ENCODE results near the gene ZNRF4.
"Not testable (repeated sequence)": the region's sequence is repeated elsewhere in the genome, so short reads cannot be mapped to it uniquely, and the experiment has no call there.

DNA sequence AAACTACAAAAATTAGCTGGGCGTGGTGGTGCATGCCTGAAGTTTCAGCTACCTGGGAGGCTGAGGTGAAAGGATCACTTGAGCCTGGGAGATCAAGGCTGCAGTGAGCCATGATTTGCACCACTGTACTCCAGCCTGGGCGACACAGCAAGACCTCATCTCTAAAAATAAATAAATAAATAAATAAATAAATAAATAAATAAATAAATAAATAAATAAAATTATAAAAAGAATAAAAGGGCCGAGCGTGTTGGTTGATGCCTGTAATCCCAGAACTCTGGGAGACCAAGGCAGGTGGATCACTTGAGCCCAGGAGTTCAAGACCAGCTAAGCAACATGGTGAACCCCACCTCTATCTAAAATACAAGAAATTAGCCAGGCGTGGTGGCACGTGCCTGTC is 49.0 kb upstream of the ZNRF4 start:
- TF ChIP-seq, protein P1, sequence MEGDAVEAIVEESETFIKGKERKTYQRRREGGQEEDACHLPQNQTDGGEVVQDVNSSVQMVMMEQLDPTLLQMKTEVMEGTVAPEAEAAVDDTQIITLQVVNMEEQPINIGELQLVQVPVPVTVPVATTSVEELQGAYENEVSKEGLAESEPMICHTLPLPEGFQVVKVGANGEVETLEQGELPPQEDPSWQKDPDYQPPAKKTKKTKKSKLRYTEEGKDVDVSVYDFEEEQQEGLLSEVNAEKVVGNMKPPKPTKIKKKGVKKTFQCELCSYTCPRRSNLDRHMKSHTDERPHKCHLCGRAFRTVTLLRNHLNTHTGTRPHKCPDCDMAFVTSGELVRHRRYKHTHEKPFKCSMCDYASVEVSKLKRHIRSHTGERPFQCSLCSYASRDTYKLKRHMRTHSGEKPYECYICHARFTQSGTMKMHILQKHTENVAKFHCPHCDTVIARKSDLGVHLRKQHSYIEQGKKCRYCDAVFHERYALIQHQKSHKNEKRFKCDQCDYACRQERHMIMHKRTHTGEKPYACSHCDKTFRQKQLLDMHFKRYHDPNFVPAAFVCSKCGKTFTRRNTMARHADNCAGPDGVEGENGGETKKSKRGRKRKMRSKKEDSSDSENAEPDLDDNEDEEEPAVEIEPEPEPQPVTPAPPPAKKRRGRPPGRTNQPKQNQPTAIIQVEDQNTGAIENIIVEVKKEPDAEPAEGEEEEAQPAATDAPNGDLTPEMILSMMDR (conservative IDR thresholded peaks at IDR 0.05; ENCODE audit: low read length) = not testable (repeated sequence)
- not testable (repeated sequence) for TF ChIP-seq EZH2phosphoT487 (IDR thresholded peaks at IDR 0.05; ENCODE audit: borderline replicate concordance)
